GM23338 (cell line): ENCODE measurements around the gene TNS1. TPM values are rescaled to one million over a fixed set of nuclear protein-coding genes. Genes with fewer than 3 reads are reported as not detected.

Experiments used
- ATAC-seq: fragments of 200-7000 bp; cut with Tn5 transposase; 3 replicates; pipeline ENCODE4 v1.9.1; 2020
- DNase-seq: peaks from one replicate; pipeline ENCODE4 v3.0.0-alpha.2; 2015; ENCODE audit warnings: low spot score
- H2AFZ ChIP-seq: fragments of 200-600 bp; sonication (generic); 2 replicates; pipeline ENCODE4 v1.8.0; 2016; ENCODE audit warnings: antibody characterized with exemption, mild to moderate bottlenecking, moderate library complexity
- H3F3A ChIP-seq: fragments of 200-600 bp; sonication (generic); replicated peaks from 2 replicates; pipeline ENCODE4 v1.8.0; 2017; ENCODE audit warnings: antibody characterized with exemption, mixed run types, low read depth
- H3K27ac ChIP-seq: fragments of 200-600 bp; sonication (generic); 2 replicates; pipeline ENCODE4 v1.6.1; 2016; ENCODE audit warnings: low read depth
- H3K27me3 ChIP-seq: fragments of 200-600 bp; sonication (generic); 2 replicates; pipeline ENCODE4 v1.8.0; 2016; ENCODE audit warnings: mild to moderate bottlenecking, mixed run types, moderate library complexity; ENCODE audit not compliant: insufficient read depth
- H3K36me3 ChIP-seq: fragments of 200-600 bp; sonication (generic); 2 replicates; pipeline ENCODE4 v1.8.0; 2016; ENCODE audit warnings: mild to moderate bottlenecking; ENCODE audit not compliant: insufficient read depth
- H3K4me1 ChIP-seq: fragments of 200-600 bp; sonication (generic); 2 replicates; pipeline ENCODE4 v1.8.0; 2016; ENCODE audit warnings: mild to moderate bottlenecking, moderate library complexity; ENCODE audit not compliant: insufficient read depth
- H3K4me2 ChIP-seq: fragments of 200-600 bp; sonication (generic); 2 replicates; pipeline ENCODE4 v1.7.1; 2017; ENCODE audit warnings: mixed run types
- H3K4me3 ChIP-seq: fragments of 200-600 bp; sonication (generic); 2 replicates; pipeline ENCODE4 v1.6.1; 2016; ENCODE audit warnings: mixed run types
- H3K79me2 ChIP-seq: fragments of 200-600 bp; sonication (generic); replicated peaks from 2 replicates; pipeline ENCODE4 v1.8.0; 2017; ENCODE audit warnings: mild to moderate bottlenecking; ENCODE audit not compliant: insufficient read depth
- H3K9me2 ChIP-seq: fragments of 200-600 bp; sonication (generic); 2 replicates; pipeline ENCODE4 v1.8.0; 2017; ENCODE audit not compliant: insufficient read depth
- H4K20me1 ChIP-seq: fragments of 200-600 bp; sonication (generic); replicated peaks from 2 replicates; pipeline ENCODE4 v1.8.0; 2017; ENCODE audit warnings: mild to moderate bottlenecking; ENCODE audit not compliant: insufficient read depth
- H3K27ac Mint-ChIP-seq: 2 replicates; pipeline ENCODE4 v1.8.0; 2020; ENCODE audit warnings: inconsistent platforms, mild to moderate bottlenecking, moderate library complexity, mixed read lengths
- H3K27me3 Mint-ChIP-seq: 3 replicates; pipeline ENCODE4 v1.8.0; 2022; ENCODE audit warnings: low read depth, mild to moderate bottlenecking, moderate library complexity, mixed read lengths, inconsistent platforms; ENCODE audit not compliant: insufficient read depth, poor library complexity
- H3K36me3 Mint-ChIP-seq: 3 replicates; pipeline ENCODE4 v1.8.0; 2021; ENCODE audit warnings: low read depth, mild to moderate bottlenecking, inconsistent platforms, moderate library complexity, mixed read lengths
- H3K4me1 Mint-ChIP-seq: 3 replicates; pipeline ENCODE4 v1.8.0; 2020; ENCODE audit warnings: mild to moderate bottlenecking, inconsistent platforms, mixed read lengths
- H3K4me3 Mint-ChIP-seq: 3 replicates; pipeline ENCODE4 v1.8.0; 2021; ENCODE audit warnings: moderate library complexity, mild to moderate bottlenecking, inconsistent platforms, mixed read lengths
- H3K9me3 Mint-ChIP-seq: 3 replicates; pipeline ENCODE4 v1.8.0; 2020; ENCODE audit warnings: moderate library complexity, mild to moderate bottlenecking, inconsistent platforms, mixed read lengths
- CREB1 ChIP-seq: fragments of 250-450 bp; sonication (Bioruptor Pico); IDR thresholded peaks from 2 replicates; pipeline ENCODE4 v1.5.0; 2020; ENCODE audit warnings: low read depth, mild to moderate bottlenecking, moderate library complexity
- CTCF ChIP-seq, 2 experiments: fragments of 200-600 bp in 1 of 2; sonication (generic) in 1 of 2; conservative IDR thresholded peaks; 2 replicates each; pipeline versions ENCODE4 v1.5.1 to v1.6.1; 2016 to 2017; ENCODE audit warnings: antibody characterized with exemption in 2 of 2, low read depth in 2 of 2, mild to moderate bottlenecking in 2 of 2, moderate library complexity in 1 of 2
- ETS1 ChIP-seq: IDR thresholded peaks from 2 replicates; pipeline ENCODE4 v1.6.1; 2016; ENCODE audit warnings: antibody characterized with exemption
- EZH2 ChIP-seq: fragments of 200-600 bp; sonication (generic); IDR thresholded peaks from one replicate; pipeline ENCODE4 v1.8.0; 2017; ENCODE audit warnings: antibody characterized with exemption, mild to moderate bottlenecking, low read depth; ENCODE audit not compliant: unreplicated experiment
- EZH2phosphoT487 ChIP-seq: fragments of 200-600 bp; sonication (generic); IDR thresholded peaks from one replicate; pipeline ENCODE4 v1.8.1; 2018; ENCODE audit warnings: antibody characterized with exemption; ENCODE audit not compliant: unreplicated experiment
- JUNB ChIP-seq: IDR thresholded peaks from one replicate; pipeline ENCODE4 v1.6.1; 2016; ENCODE audit warnings: antibody characterized with exemption; ENCODE audit not compliant: unreplicated experiment
- NANOG ChIP-seq: IDR thresholded peaks from 2 replicates; pipeline ENCODE4 v1.6.1; 2016; ENCODE audit warnings: antibody characterized with exemption, borderline replicate concordance
- POLR2AphosphoS5 ChIP-seq: IDR thresholded peaks from 2 replicates; pipeline ENCODE4 v1.6.1; 2016; ENCODE audit warnings: antibody characterized with exemption, low read depth
- REST ChIP-seq: IDR thresholded peaks from one replicate; pipeline ENCODE4 v1.6.1; 2018; ENCODE audit warnings: antibody characterized with exemption; ENCODE audit not compliant: unreplicated experiment
- STAT1 ChIP-seq: IDR thresholded peaks from one replicate; pipeline ENCODE4 v1.6.1; 2016; ENCODE audit warnings: antibody characterized with exemption; ENCODE audit not compliant: unreplicated experiment
- ZNF114 ChIP-seq: fragments of 250-450 bp; sonication (Bioruptor Pico); IDR thresholded peaks from 2 replicates; pipeline ENCODE4 v1.5.0; 2020; ENCODE audit warnings: mild to moderate bottlenecking, moderate library complexity
- ZNF331 ChIP-seq: fragments of 250-450 bp; sonication (Bioruptor Pico); IDR thresholded peaks from 2 replicates; pipeline ENCODE4 v1.5.0; 2020; ENCODE audit warnings: low read depth, mild to moderate bottlenecking, moderate library complexity
- ZNF462 ChIP-seq: fragments of 250-450 bp; sonication (Bioruptor Pico); IDR thresholded peaks from 2 replicates; pipeline ENCODE4 v1.5.0; 2020; ENCODE audit warnings: mild to moderate bottlenecking, moderate library complexity
- polyA plus RNA-seq: library from polyadenylated mRNA; unstranded; fragments of >200 nt; fragmentation: Nextera tagmentation; extraction: Ambion mirVana; gene quantifications from 2 replicates; pipeline ENCODE4 v1.2.1, GENCODE V29; 2016
- total RNA-seq: library from RNA; depleted of rRNA; stranded (reverse); fragments of >200 nt; shearing (Covaris generic); gene quantifications from 2 replicates; pipeline ENCODE4 v1.2.3, GENCODE V29; 2014

Gene TNS1
- total and polyA plus RNA-seq, 2 experiments from 2014 or later, result 2.0 to 7.4 TPM

- H3K4me3 Mint-ChIP-seq, result no peak overlapping the region
- DNase-seq (no peak), ATAC-seq (no peak)
- Histone ChIP-seq H3K27ac (no peak overlapping the region), H3F3A (no peaks in the 10 kb centered on the region), H3K79me2 (no peaks in the 10 kb centered on the region), H3K27me3 (no peaks in the 10 kb centered on the region), H4K20me1 (no peaks in the 10 kb centered on the region), H3K36me3 (no peaks in the 10 kb centered on the region), H3K4me3 (no peak overlapping the region), H3K4me1 (no peaks in the 10 kb centered on the region), H3K4me2 (no peak overlapping the region), H3K9me2 (no peaks in the 10 kb centered on the region), H2AFZ (no peak overlapping the region)
- no peaks in the 10 kb centered on the region for H3K9me3 Mint-ChIP-seq
- H3K27me3 Mint-ChIP-seq, result peaks cover 5% of the 10 kb centered on the region
- H3K36me3 Mint-ChIP-seq, result no peaks in the 10 kb centered on the region
- peaks cover 13% of the 10 kb centered on the region; the same call in 2 of the 3 replicates for H3K4me1 Mint-ChIP-seq
- no peak for TF ChIP-seq JUNB
- TF ChIP-seq CREB1 (CRISPR knock-in tag), result no peak
- no peak for TF ChIP-seq EZH2phosphoT487
- no peak for TF ChIP-seq ZNF462
- no peak for TF ChIP-seq REST
- no peak for TF ChIP-seq ZNF331 (CRISPR knock-in tag)
- TF ChIP-seq CTCF (conservative IDR thresholded peaks at IDR 0.05; ENCODE audit: low read depth in 2 of 2), result no peak
- no peak for TF ChIP-seq NANOG
- TF ChIP-seq ETS1, result no peak
- no peak for TF ChIP-seq STAT1
- TF ChIP-seq ZNF114 (CRISPR knock-in tag), result no peak
- TF ChIP-seq POLR2AphosphoS5, result no peak
- TF ChIP-seq EZH2, result no peak
- no peak overlapping the region for H3K27ac Mint-ChIP-seq
Measured at GRCh38 chr2:217826991-217827390, 175.8 kb downstream of the TNS1 start.
